HG03520 (cell line): Measurements from ENCODE around the gene ADGRG3.

Experiments
- ATAC-seq: cut with Tn5 transposase; IDR thresholded peaks from one replicate; pipeline ENCODE4 v1.9.1; 2021; ENCODE audit warnings: mild to moderate bottlenecking, moderate library complexity; ENCODE audit not compliant: unreplicated experiment

Gene ADGRG3

GRCh38 chr16:57694725-57695679, 26.9 kb downstream of the ADGRG3 start, which contains the start of gene DRC7:
Gene DRC7 (plus strand): TSS chr16:57694806. CDS start chr16:57697950, 3,144 bp downstream.
- ATAC-seq, result no peak

- no peak for ATAC-seq
These were observed 27.6 kb downstream of the ADGRG3 start for GRCh38 chr16:57695680-57696069.

GRCh38 chr16:57696240-57696639, 28.1 kb downstream of the ADGRG3 start:
- ATAC-seq, result no peak

GRCh38 chr16:57697896-57698537, 29.9 kb downstream of the ADGRG3 start:
- ATAC-seq, result no peak

GRCh38 chr16:57698812-57699405, 30.8 kb downstream of the ADGRG3 start:
- no peak for ATAC-seq

GRCh38 chr16:57699481-57699880, 31.4 kb downstream of the ADGRG3 start:
- ATAC-seq, result no peak

- no peak for ATAC-seq
These were observed 31.8 kb downstream of the ADGRG3 start for GRCh38 chr16:57699899-57700298.

GRCh38 chr16:57700781-57701551, 32.9 kb downstream of the ADGRG3 start:
- ATAC-seq, result no peak

GRCh38 chr16:57701759-57702371, 33.8 kb downstream of the ADGRG3 start:
- no peak for ATAC-seq

GRCh38 chr16:57703416-57704010, 35.4 kb downstream of the ADGRG3 start:
- ATAC-seq, result no peak

- ATAC-seq, result no peak
These were observed 36.2 kb downstream of the ADGRG3 start for GRCh38 chr16:57704011-57704904.

- no peak for ATAC-seq
These were observed 37.1 kb downstream of the ADGRG3 start for GRCh38 chr16:57704905-57705852.

GRCh38 chr16:57706717-57707116, 38.6 kb downstream of the ADGRG3 start:
- no peak for ATAC-seq

GRCh38 chr16:57707331-57707730, 39.2 kb downstream of the ADGRG3 start:
- ATAC-seq, result no peak

GRCh38 chr16:57708168-57708567, 40.1 kb downstream of the ADGRG3 start:
- no peak for ATAC-seq

- no peak for ATAC-seq
These were observed 41.6 kb downstream of the ADGRG3 start for GRCh38 chr16:57709663-57710062.

GRCh38 chr16:57711346-57711745, 43.2 kb downstream of the ADGRG3 start:
- no peak for ATAC-seq

- no peak for ATAC-seq
These were observed 43.9 kb downstream of the ADGRG3 start for GRCh38 chr16:57711993-57712392.
